Ovary (tissue), 3 donors: Measurements from ENCODE around the gene C3orf20.

ENCODE experiments used
- EP300 ChIP-seq: sonication (generic); formaldehyde crosslinking; IDR thresholded peaks from one replicate; pipeline ENCODE4 v1.6.1; 2017; ENCODE audit warnings: antibody characterized with exemption
- POLR2A ChIP-seq: fragments of 450-650 bp; IDR thresholded peaks from one replicate; pipeline ENCODE4 v1.6.1; 2017; ENCODE audit warnings: antibody characterized with exemption, mild to moderate bottlenecking, moderate library complexity
- TF ChIP-seq, protein P1 (sequence below), 3 donors: fragments of 450-650 bp in 2 of 3; fragments of 200-600 bp in 1 of 3; IDR thresholded peaks; one replicate each; pipeline versions ENCODE4 v1.5.1 to v1.8.0; 2016 to 2022; ENCODE audit warnings: antibody characterized with exemption in 3 of 3, mild to moderate bottlenecking in 1 of 3
- donor health status: DM: no; HTN: no; CAD: no.

DNA sequence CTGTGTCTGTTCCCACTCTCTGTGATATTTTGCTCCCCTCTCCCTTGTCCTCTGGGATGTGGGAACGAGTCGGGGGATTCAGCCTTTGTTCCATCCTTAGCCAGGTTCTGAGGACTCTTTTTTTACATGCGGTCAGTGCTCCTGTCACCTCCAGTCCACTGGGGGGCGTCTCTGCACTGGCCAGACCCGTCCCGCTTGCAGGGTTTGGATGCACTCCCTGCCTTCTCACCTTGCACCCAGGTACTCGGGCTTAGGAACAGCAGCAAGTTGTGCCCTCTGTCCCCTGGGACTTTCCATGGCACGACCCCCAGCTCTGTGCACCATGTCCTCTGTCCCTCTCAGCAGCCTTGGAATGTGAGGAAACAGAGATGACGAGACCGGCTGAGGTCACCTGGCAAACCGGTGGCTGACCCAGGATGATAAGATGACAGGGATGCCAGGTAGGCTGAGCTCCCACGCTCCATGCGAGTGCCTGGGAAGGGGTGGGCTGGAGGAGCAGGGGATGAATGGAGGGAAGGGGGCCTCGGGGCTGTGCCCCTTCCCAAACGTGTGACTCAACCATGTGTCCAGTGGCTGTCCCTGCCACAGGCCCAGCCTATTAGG, 116.5 kb downstream of the C3orf20 start:
- TF ChIP-seq EP300 = no peak
- TF ChIP-seq, protein P1, sequence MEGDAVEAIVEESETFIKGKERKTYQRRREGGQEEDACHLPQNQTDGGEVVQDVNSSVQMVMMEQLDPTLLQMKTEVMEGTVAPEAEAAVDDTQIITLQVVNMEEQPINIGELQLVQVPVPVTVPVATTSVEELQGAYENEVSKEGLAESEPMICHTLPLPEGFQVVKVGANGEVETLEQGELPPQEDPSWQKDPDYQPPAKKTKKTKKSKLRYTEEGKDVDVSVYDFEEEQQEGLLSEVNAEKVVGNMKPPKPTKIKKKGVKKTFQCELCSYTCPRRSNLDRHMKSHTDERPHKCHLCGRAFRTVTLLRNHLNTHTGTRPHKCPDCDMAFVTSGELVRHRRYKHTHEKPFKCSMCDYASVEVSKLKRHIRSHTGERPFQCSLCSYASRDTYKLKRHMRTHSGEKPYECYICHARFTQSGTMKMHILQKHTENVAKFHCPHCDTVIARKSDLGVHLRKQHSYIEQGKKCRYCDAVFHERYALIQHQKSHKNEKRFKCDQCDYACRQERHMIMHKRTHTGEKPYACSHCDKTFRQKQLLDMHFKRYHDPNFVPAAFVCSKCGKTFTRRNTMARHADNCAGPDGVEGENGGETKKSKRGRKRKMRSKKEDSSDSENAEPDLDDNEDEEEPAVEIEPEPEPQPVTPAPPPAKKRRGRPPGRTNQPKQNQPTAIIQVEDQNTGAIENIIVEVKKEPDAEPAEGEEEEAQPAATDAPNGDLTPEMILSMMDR (IDR thresholded peaks at IDR 0.05) = peak; percentile 34 to 61 (median 38)
- TF ChIP-seq POLR2A = no peak
